GM12878 (cell line): Measurements from ENCODE around the gene AATF. TPM values are rescaled to one million over a fixed set of nuclear protein-coding genes. Genes with fewer than 3 reads are reported as not detected.

ENCODE experiments used
- ATAC-seq: fragments of 200-7000 bp; cut with Tn5 transposase; 3 replicates; pipeline ENCODE4 v1.9.1; 2020; ENCODE audit warnings: mild to moderate bottlenecking, moderate library complexity
- BruUV-seq: library from RNA; stranded (reverse); fragments of 400-500 nt; replicated peaks from 2 replicates; lab custom pipeline; 2021; lab: Mats Ljungman, UMichigan
- CTCF ChIA-PET: fragments of 300-600 bp; sonication (Branson Sonifier 250); formaldehyde crosslinking; extraction: SDS; loops from one replicate; lab custom pipeline; 2021; ENCODE audit warnings: inconsistent platforms; lab: Yijun Ruan, JAX
- POLR2A ChIA-PET: fragments of 350-600 bp; formaldehyde crosslinking; extraction: SDS; loops from one replicate; lab custom pipeline; 2021; ENCODE audit warnings: inconsistent platforms; lab: Charles Lee
- RAD21 ChIA-PET: fragments of 300-600 bp; sonication (Branson Sonifier 250); formaldehyde crosslinking; loops from one replicate; lab custom pipeline; 2023; ENCODE audit warnings: antibody characterized with exemption; ENCODE audit not compliant: unreplicated experiment; lab: Charles Lee
- SMC1A ChIA-PET: fragments of 300-600 bp; sonication (Branson Sonifier 250); formaldehyde crosslinking; loops from one replicate; lab custom pipeline; 2023; ENCODE audit not compliant: unreplicated experiment, uncharacterized antibody; lab: Charles Lee
- DNase-seq: peaks from one replicate; pipeline ENCODE4 v3.0.0-alpha.2; 2011; ENCODE audit warnings: low read depth, low spot score
- FAIRE-seq: peaks from 3 replicates; lab custom pipeline; 2011; peaks lifted over from hg19 to GRCh38; lab: Jason Lieb, UNC
- H2AFZ ChIP-seq: 2 replicates; pipeline ENCODE4 v1.6.0; 2011; ENCODE audit warnings: low read depth, low read length, control low read depth; ENCODE audit not compliant: control insufficient read depth
- H3K27ac ChIP-seq: 2 replicates; pipeline ENCODE4 v1.5.1; 2011; ENCODE audit warnings: control low read depth; ENCODE audit not compliant: control insufficient read depth, insufficient read depth
- H3K27me3 ChIP-seq, 2 experiments: replicated peaks in 1 of 2; 2 replicates each; pipeline versions ENCODE4 v1.6.0 to v1.6.1; 2011; ENCODE audit warnings: low read length in 1 of 2; ENCODE audit not compliant: control insufficient read depth in 2 of 2, insufficient read depth in 2 of 2
- H3K36me3 ChIP-seq, 2 experiments: 2 replicates each; pipeline ENCODE4 v1.5.1; 2011; ENCODE audit warnings: low read length in 1 of 2; ENCODE audit not compliant: control insufficient read depth in 2 of 2, insufficient read depth in 2 of 2
- H3K4me1 ChIP-seq: 2 replicates; pipeline ENCODE4 v1.6.1; 2011; ENCODE audit warnings: mild to moderate bottlenecking, low read length, moderate library complexity, mixed read lengths; ENCODE audit not compliant: control insufficient read depth, insufficient read depth
- H3K4me2 ChIP-seq: 2 replicates; pipeline ENCODE4 v1.6.0; 2011; ENCODE audit warnings: control low read depth; ENCODE audit not compliant: control insufficient read depth, insufficient read depth
- H3K4me3 ChIP-seq: fragments of 200-600 bp; sonication (generic); 2 replicates; pipeline ENCODE4 v1.5.1; 2016
- H3K79me2 ChIP-seq: 2 replicates; pipeline ENCODE4 v1.6.0; 2011; ENCODE audit warnings: low read length; ENCODE audit not compliant: control insufficient read depth, insufficient read depth
- H3K9ac ChIP-seq: 2 replicates; pipeline ENCODE4 v1.8.0; 2011; ENCODE audit warnings: low read length, control low read depth, mixed read lengths; ENCODE audit not compliant: control insufficient read depth, insufficient read depth
- H3K9me3 ChIP-seq: replicated peaks from 3 replicates; pipeline ENCODE4 v1.5.1; 2011; ENCODE audit warnings: mild to moderate bottlenecking, low read length; ENCODE audit not compliant: control insufficient read depth, insufficient read depth
- H4K20me1 ChIP-seq: 2 replicates; pipeline ENCODE4 v1.6.0; 2011; ENCODE audit not compliant: control insufficient read depth, insufficient read depth
- BCL11A ChIP-seq: IDR thresholded peaks from 2 replicates; pipeline ENCODE4 v1.6.1; 2011; ENCODE audit warnings: low read depth, low read length
- EZH2 ChIP-seq: IDR thresholded peaks from 2 replicates; pipeline ENCODE4 v1.6.1; 2012; ENCODE audit warnings: low read depth, mild to moderate bottlenecking, control low read depth, inconsistent platforms, low read length, borderline replicate concordance; ENCODE audit not compliant: control insufficient read depth
- YY1 ChIP-seq: IDR thresholded peaks from 2 replicates; pipeline ENCODE4 v1.6.1; 2011; ENCODE audit warnings: low read depth, mild to moderate bottlenecking, low read length
- WGBS: methylation state at CpG from one replicate; pipeline ENCODE4 v1.1.6; 2016; ENCODE audit warnings: low lambda C conversion rate; ENCODE audit not compliant: insufficient replicate concordance, insufficient coverage; ENCODE audit errors: missing lambda C conversion rate; 5-methylcytosine and 5-hydroxymethylcytosine counted together
- in situ Hi-C: fragments of 300-500 bp; cut with MboI; formaldehyde crosslinking; loops from 9 replicates; pipeline ENCODE4 v1.14.3; 2018; ENCODE audit warnings: mixed read lengths
- intact Hi-C: fragments of 100-400 bp; cut with micrococcal nuclease; formaldehyde crosslinking; loops from one replicate; pipeline ENCODE4 v1.14.2; 2022; ENCODE audit not compliant: unreplicated experiment
- polyA plus RNA-seq, 11 experiments: library from polyadenylated mRNA; depleted of rRNA in 4 of 11; unstranded in 6 of 11; stranded (reverse) in 5 of 11; fragments of >200 nt; fragmentation: Nextera tagmentation in 4 of 11; fragmentation: Illumina TruSeq in 1 of 11; extraction: Ambion mirVana in 4 of 11; extraction: Trizol in 1 of 11; gene quantifications; 1 replicate in 1 of 11; 2 replicates in 10 of 11; pipeline versions ENCODE4 v1.2.1 to v1.2.3, GENCODE V29; 2011 to 2016; ENCODE audit warnings: inconsistent platforms in 2 of 11, missing spikeins in 2 of 11, low read depth in 1 of 11
- total RNA-seq, 4 experiments: library from RNA; depleted of rRNA in 3 of 4; stranded (reverse); fragments of >200 nt in 3 of 4; fragmentation: Illumina TruSeq in 1 of 4; extraction: Trizol in 1 of 4; gene quantifications; 2 replicates each; pipeline versions ENCODE4 v1.2.1 to v1.2.3, GENCODE V29; 2013 to 2021
- TF ChIP-seq, protein P1 (sequence below): fragments of 450-650 bp; IDR thresholded peaks from 2 replicates; pipeline ENCODE4 v1.6.1; 2017; ENCODE audit warnings: mild to moderate bottlenecking
- TF ChIP-seq, protein P2 (sequence below): fragments of 450-650 bp; formaldehyde crosslinking; IDR thresholded peaks from 2 replicates; pipeline ENCODE4 v1.5.0; 2022; ENCODE audit warnings: mild to moderate bottlenecking, missing genetic modification characterization

The AATF gene
- total and polyA plus RNA-seq, 10 of the 15 experiments (the other 5 are each of a cell fraction or from before 2014, with no cell fraction given): 36.8 to 110 (median 77.9) TPM

DNA sequence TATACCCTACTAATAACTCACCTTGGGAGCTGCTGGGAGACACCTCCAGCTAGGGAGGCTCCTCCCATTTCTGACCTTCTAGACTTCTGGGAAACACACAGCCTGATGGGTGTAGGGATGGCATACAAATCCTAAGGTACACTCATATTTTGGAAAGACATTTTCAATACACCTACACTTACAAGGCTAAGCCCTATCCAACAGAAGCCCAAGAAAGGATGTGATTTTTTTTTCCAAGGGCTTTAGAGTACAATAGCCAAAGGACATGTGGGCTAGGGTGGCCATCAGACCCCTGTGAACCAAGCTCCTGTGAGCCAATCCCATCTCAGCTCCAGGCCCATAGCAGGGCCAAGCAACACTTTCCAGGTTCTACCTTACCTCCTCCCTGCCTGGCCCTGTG, 143.9 kb downstream of the AATF start (continued):
- TF ChIP-seq, protein P1, sequence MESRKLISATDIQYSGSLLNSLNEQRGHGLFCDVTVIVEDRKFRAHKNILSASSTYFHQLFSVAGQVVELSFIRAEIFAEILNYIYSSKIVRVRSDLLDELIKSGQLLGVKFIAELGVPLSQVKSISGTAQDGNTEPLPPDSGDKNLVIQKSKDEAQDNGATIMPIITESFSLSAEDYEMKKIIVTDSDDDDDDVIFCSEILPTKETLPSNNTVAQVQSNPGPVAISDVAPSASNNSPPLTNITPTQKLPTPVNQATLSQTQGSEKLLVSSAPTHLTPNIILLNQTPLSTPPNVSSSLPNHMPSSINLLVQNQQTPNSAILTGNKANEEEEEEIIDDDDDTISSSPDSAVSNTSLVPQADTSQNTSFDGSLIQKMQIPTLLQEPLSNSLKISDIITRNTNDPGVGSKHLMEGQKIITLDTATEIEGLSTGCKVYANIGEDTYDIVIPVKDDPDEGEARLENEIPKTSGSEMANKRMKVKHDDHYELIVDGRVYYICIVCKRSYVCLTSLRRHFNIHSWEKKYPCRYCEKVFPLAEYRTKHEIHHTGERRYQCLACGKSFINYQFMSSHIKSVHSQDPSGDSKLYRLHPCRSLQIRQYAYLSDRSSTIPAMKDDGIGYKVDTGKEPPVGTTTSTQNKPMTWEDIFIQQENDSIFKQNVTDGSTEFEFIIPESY: no peak

DNA sequence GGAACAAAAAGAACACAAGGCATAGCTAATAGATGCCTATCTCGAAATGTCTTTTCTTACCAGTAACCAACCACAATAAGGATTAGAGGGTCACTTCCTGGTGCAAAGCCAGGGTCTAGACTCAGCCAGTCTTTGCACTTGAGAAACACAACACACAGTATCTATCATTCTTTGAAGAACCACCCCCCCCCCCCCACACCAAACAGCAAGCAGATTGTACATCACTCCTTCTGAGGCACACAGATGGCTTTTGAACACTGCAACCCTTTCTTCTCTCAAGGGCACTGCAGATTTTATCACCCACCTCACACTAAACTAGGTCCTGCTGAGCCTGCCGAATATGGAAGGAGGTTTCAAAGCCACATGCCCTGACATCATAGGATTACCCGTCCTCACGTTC, 145.6 kb downstream of the AATF start:
- intact Hi-C loops (no loop called here), in situ Hi-C loops (no loop called here)
- Histone ChIP-seq H3K27ac (no peak overlapping the region), H3K4me1 (peaks cover 9% of the 10 kb centered on the region), H3K4me2 (no peak overlapping the region), H3K9me3 (no peaks in the 10 kb centered on the region), H4K20me1 (no peaks in the 10 kb centered on the region), H3K4me3 (no peak overlapping the region), H2AFZ (no peak overlapping the region), H3K79me2 (no peaks in the 10 kb centered on the region), H3K36me3 (peaks cover 18 to 24% of the 10 kb centered on the region in 2 experiments), H3K27me3 (no peaks in the 10 kb centered on the region), H3K9ac (no peak overlapping the region)
- POLR2A ChIA-PET: no interaction called here
- ATAC-seq (no peak), DNase-seq (no peak), FAIRE-seq (no peak)
- RAD21 ChIA-PET: no interaction called here
- no TSS peak for BruUV-seq
- CTCF ChIA-PET: interaction anchor here (1.4 kb wide), 1 partner anchor 493 kb away, joined by 3 read pairs; the partner anchor contains the start of gene MRM1
- 98% methylated on average over 4 of the region's 4 CpGs for WGBS
- TF ChIP-seq YY1: no peak
- TF ChIP-seq BCL11A: no peak
- TF ChIP-seq, protein P2, sequence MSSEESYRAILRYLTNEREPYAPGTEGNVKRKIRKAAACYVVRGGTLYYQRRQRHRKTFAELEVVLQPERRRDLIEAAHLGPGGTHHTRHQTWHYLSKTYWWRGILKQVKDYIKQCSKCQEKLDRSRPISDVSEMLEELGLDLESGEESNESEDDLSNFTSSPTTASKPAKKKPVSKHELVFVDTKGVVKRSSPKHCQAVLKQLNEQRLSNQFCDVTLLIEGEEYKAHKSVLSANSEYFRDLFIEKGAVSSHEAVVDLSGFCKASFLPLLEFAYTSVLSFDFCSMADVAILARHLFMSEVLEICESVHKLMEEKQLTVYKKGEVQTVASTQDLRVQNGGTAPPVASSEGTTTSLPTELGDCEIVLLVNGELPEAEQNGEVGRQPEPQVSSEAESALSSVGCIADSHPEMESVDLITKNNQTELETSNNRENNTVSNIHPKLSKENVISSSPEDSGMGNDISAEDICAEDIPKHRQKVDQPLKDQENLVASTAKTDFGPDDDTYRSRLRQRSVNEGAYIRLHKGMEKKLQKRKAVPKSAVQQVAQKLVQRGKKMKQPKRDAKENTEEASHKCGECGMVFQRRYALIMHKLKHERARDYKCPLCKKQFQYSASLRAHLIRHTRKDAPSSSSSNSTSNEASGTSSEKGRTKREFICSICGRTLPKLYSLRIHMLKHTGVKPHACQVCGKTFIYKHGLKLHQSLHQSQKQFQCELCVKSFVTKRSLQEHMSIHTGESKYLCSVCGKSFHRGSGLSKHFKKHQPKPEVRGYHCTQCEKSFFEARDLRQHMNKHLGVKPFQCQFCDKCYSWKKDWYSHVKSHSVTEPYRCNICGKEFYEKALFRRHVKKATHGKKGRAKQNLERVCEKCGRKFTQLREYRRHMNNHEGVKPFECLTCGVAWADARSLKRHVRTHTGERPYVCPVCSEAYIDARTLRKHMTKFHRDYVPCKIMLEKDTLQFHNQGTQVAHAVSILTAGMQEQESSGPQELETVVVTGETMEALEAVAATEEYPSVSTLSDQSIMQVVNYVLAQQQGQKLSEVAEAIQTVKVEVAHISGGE (CRISPR knock-in tag): no peak
- no peak for TF ChIP-seq EZH2
- SMC1A ChIA-PET: no interaction called here
